Esophagus muscularis mucosa (tissue), 4 donors: Measurements from ENCODE around the gene CER1.

Experiments
- EP300 ChIP-seq: sonication (generic); formaldehyde crosslinking; IDR thresholded peaks from one replicate; pipeline ENCODE4 v1.6.1; 2017; ENCODE audit warnings: antibody characterized with exemption
- POLR2A ChIP-seq: fragments of 450-650 bp; IDR thresholded peaks from one replicate; pipeline ENCODE4 v1.6.1; 2017; ENCODE audit warnings: antibody characterized with exemption, moderate library complexity, mild to moderate bottlenecking, low read depth
- TF ChIP-seq, protein P1 (sequence below), 3 experiments: fragments of 200-600 bp in 2 of 3; fragments of 450-650 bp in 1 of 3; sonication (generic) in 2 of 3; IDR thresholded peaks; one replicate each; pipeline ENCODE4 v1.5.1; 2017 to 2019; ENCODE audit warnings: antibody characterized with exemption in 3 of 3, mild to moderate bottlenecking in 2 of 3, moderate library complexity in 1 of 3

DNA sequence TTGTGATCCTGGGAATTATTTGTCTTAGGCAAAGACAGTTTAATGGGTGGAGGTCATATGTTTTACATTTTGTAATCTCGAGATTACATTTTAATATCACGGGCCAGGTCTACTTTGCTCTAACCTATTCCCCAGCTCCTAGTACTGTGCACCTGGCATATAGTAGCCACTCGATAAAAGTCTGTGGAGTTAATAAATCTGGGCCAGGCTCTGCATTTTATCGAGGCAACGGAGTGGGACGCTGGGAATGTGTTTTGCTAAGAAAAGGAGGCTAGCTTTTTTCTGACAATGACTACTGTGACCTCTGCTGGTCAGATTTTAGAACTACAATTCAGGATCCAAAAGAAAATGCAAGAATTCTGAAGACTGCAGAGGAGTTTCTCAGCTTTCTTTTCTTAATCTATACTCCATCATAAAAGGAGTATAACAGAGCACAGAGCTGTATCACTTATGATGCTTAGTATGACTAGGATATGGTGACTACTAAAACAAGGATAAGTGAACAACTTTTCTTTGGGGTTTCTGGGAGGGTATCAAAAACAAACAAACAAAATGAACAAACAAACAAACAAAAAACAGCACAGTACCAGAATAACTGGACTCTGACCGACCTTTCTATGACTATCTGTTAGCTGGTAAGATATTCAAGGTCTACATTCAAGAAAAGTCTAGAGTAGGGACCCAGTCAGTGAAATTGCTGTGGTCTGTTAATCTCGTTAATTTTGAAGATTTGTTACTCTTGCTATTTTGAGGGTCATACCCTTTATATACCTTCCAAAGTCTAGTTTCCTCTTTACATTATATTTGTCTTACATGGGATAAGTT lies 46.1 kb upstream of the CER1 start:
- TF ChIP-seq, protein P1, sequence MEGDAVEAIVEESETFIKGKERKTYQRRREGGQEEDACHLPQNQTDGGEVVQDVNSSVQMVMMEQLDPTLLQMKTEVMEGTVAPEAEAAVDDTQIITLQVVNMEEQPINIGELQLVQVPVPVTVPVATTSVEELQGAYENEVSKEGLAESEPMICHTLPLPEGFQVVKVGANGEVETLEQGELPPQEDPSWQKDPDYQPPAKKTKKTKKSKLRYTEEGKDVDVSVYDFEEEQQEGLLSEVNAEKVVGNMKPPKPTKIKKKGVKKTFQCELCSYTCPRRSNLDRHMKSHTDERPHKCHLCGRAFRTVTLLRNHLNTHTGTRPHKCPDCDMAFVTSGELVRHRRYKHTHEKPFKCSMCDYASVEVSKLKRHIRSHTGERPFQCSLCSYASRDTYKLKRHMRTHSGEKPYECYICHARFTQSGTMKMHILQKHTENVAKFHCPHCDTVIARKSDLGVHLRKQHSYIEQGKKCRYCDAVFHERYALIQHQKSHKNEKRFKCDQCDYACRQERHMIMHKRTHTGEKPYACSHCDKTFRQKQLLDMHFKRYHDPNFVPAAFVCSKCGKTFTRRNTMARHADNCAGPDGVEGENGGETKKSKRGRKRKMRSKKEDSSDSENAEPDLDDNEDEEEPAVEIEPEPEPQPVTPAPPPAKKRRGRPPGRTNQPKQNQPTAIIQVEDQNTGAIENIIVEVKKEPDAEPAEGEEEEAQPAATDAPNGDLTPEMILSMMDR (IDR thresholded peaks at IDR 0.05): peak; percentile 65 to 83 (median 70)
- no peak for TF ChIP-seq POLR2A
- no peak for TF ChIP-seq EP300
